ENCODE results near the gene C10orf105. TPM values are rescaled to one million over a fixed set of nuclear protein-coding genes. Genes with fewer than 3 reads are reported as not detected.

Gene C10orf105
- total RNA-seq, 1 donor = under 0.01 TPM

- H3K4me2 ChIP-seq (ENCODE audit: insufficient read depth, low read length) = no peak overlapping the region
- no peak overlapping the region for H2AFZ ChIP-seq (ENCODE audit: low read length)
- H3K79me2 ChIP-seq (ENCODE audit: insufficient read depth, low read length) = no peaks in the 10 kb centered on the region
- no peak overlapping the region for H3K27ac ChIP-seq (ENCODE audit: low read depth, low read length)
- H4K20me1 ChIP-seq (ENCODE audit: insufficient read depth, low read length) = no peaks in the 10 kb centered on the region
- H3K4me3 ChIP-seq (ENCODE audit: insufficient read depth, low read length) = no peak overlapping the region
- TF ChIP-seq CTCF (IDR thresholded peaks at IDR 0.05; ENCODE audit: extremely low read depth, low read depth, low read length) = no peak
- H3K4me1 ChIP-seq (ENCODE audit: insufficient read depth, low read length) = no peaks in the 10 kb centered on the region
- no peaks in the 10 kb centered on the region for H3K36me3 ChIP-seq (ENCODE audit: insufficient read depth, low read length)
- H3K9me3 ChIP-seq (ENCODE audit: low read depth, low read length) = no peaks in the 10 kb centered on the region
- DNase-seq (ENCODE audit: insufficient read length, low spot score, missing footprints) = no peak
- peaks cover 10% of the 10 kb centered on the region for H3K27me3 ChIP-seq (ENCODE audit: insufficient read depth, low read length)
Observed at GRCh38 chr10:71703577-71703976, 16.0 kb downstream of the C10orf105 start.

GRCh38 chr10:71701496-71702132 lies 18.0 kb downstream of the C10orf105 start:
- no peaks in the 10 kb centered on the region for H3K4me1 ChIP-seq (ENCODE audit: insufficient read depth, low read length)
- H3K27ac ChIP-seq (ENCODE audit: low read depth, low read length) = no peak overlapping the region
- no peak for DNase-seq (ENCODE audit: insufficient read length, low spot score, missing footprints)
- H3K4me2 ChIP-seq (ENCODE audit: insufficient read depth, low read length) = no peak overlapping the region
- H3K4me3 ChIP-seq (ENCODE audit: insufficient read depth, low read length) = no peak overlapping the region
- H2AFZ ChIP-seq (ENCODE audit: low read length) = no peak overlapping the region
- TF ChIP-seq CTCF (IDR thresholded peaks at IDR 0.05; ENCODE audit: extremely low read depth, low read depth, low read length) = no peak
- H3K79me2 ChIP-seq (ENCODE audit: insufficient read depth, low read length) = no peaks in the 10 kb centered on the region
- H3K36me3 ChIP-seq (ENCODE audit: insufficient read depth, low read length) = no peaks in the 10 kb centered on the region
- no peaks in the 10 kb centered on the region for H4K20me1 ChIP-seq (ENCODE audit: insufficient read depth, low read length)
- no peaks in the 10 kb centered on the region for H3K9me3 ChIP-seq (ENCODE audit: low read depth, low read length)
- H3K27me3 ChIP-seq (ENCODE audit: insufficient read depth, low read length) = peaks cover 15% of the 10 kb centered on the region

GRCh38 chr10:71700731-71701368 lies 18.7 kb downstream of the C10orf105 start:
- Histone ChIP-seq H3K27ac (ENCODE audit: low read depth, low read length) (no peak overlapping the region), H3K4me1 (ENCODE audit: insufficient read depth, low read length) (no peaks in the 10 kb centered on the region), H4K20me1 (ENCODE audit: insufficient read depth, low read length) (no peaks in the 10 kb centered on the region), H2AFZ (ENCODE audit: low read length) (no peak overlapping the region), H3K79me2 (ENCODE audit: insufficient read depth, low read length) (no peaks in the 10 kb centered on the region), H3K27me3 (ENCODE audit: insufficient read depth, low read length) (peaks cover 15% of the 10 kb centered on the region), H3K4me2 (ENCODE audit: insufficient read depth, low read length) (no peak overlapping the region), H3K36me3 (ENCODE audit: insufficient read depth, low read length) (no peaks in the 10 kb centered on the region), H3K4me3 (ENCODE audit: insufficient read depth, low read length) (no peak overlapping the region), H3K9me3 (ENCODE audit: low read depth, low read length) (no peaks in the 10 kb centered on the region)
- TF ChIP-seq CTCF (IDR thresholded peaks at IDR 0.05; ENCODE audit: extremely low read depth, low read depth, low read length) = no peak
- DNase-seq (ENCODE audit: insufficient read length, low spot score, missing footprints) = no peak

GRCh38 chr10:71698737-71699136 lies 20.8 kb downstream of the C10orf105 start:
- Histone ChIP-seq H3K4me3 (ENCODE audit: insufficient read depth, low read length) (no peak overlapping the region), H3K27ac (ENCODE audit: low read depth, low read length) (no peak overlapping the region), H4K20me1 (ENCODE audit: insufficient read depth, low read length) (no peaks in the 10 kb centered on the region), H3K4me2 (ENCODE audit: insufficient read depth, low read length) (no peak overlapping the region), H3K36me3 (ENCODE audit: insufficient read depth, low read length) (no peaks in the 10 kb centered on the region), H3K79me2 (ENCODE audit: insufficient read depth, low read length) (no peaks in the 10 kb centered on the region), H2AFZ (ENCODE audit: low read length) (no peak overlapping the region), H3K9me3 (ENCODE audit: low read depth, low read length) (no peaks in the 10 kb centered on the region), H3K4me1 (ENCODE audit: insufficient read depth, low read length) (no peaks in the 10 kb centered on the region), H3K27me3 (ENCODE audit: insufficient read depth, low read length) (peaks cover 15% of the 10 kb centered on the region)
- no peak for DNase-seq (ENCODE audit: insufficient read length, low spot score, missing footprints)
- TF ChIP-seq CTCF (IDR thresholded peaks at IDR 0.05; ENCODE audit: extremely low read depth, low read depth, low read length) = no peak

Data from osteoblast (primary cell).